ENCODE data around the gene KNCN. TPM values are rescaled to one million over a fixed set of nuclear protein-coding genes. Genes with fewer than 3 reads are reported as not detected.
A peak's percentile ranks its signal among the peaks of the same experiment; 100 is the strongest.

Gene KNCN
- total RNA-seq, 1 donor from 2014 or later = not detected

- H3K36me3 Mint-ChIP-seq (ENCODE audit: low read depth) = no peaks in the 10 kb centered on the region
- H3K9me3 Mint-ChIP-seq = no peaks in the 10 kb centered on the region
- H3K27me3 Mint-ChIP-seq (ENCODE audit: low read depth) = peaks cover 56% of the 10 kb centered on the region
- intact Hi-C loops (cut with micrococcal nuclease) = no loop called here
- peaks cover 19% of the 10 kb centered on the region for H3K4me1 Mint-ChIP-seq (ENCODE audit: low read depth)
- H3K4me3 Mint-ChIP-seq (ENCODE audit: low read depth) = no peak overlapping the region
- no peak overlapping the region for H3K27ac Mint-ChIP-seq
- DNase-seq (ENCODE audit: low spot score) = peak; percentile 50
These were observed 18.8 kb downstream of the KNCN start for GRCh38 chr1:46532498-46533178.

- Mint-ChIP-seq H3K4me1 (ENCODE audit: low read depth) (peaks cover 19% of the 10 kb centered on the region), H3K27ac (no peak overlapping the region), H3K36me3 (ENCODE audit: low read depth) (no peaks in the 10 kb centered on the region), H3K27me3 (ENCODE audit: low read depth) (peaks cover 55% of the 10 kb centered on the region), H3K9me3 (no peaks in the 10 kb centered on the region), H3K4me3 (ENCODE audit: low read depth) (no peak overlapping the region)
- DNase-seq (ENCODE audit: low spot score) = no peak
- intact Hi-C loops (cut with micrococcal nuclease) = no loop called here
These were observed 19.4 kb downstream of the KNCN start for GRCh38 chr1:46532095-46532494.

GRCh38 chr1:46530791-46531409 lies 20.5 kb downstream of the KNCN start:
- DNase-seq (ENCODE audit: low spot score) = no peak
- peaks cover 48% of the 10 kb centered on the region for H3K27me3 Mint-ChIP-seq (ENCODE audit: low read depth)
- H3K9me3 Mint-ChIP-seq = no peaks in the 10 kb centered on the region
- H3K4me1 Mint-ChIP-seq (ENCODE audit: low read depth) = peaks cover 19% of the 10 kb centered on the region
- intact Hi-C loops (cut with micrococcal nuclease) = no loop called here
- H3K36me3 Mint-ChIP-seq (ENCODE audit: low read depth) = no peaks in the 10 kb centered on the region
- no peak overlapping the region for H3K4me3 Mint-ChIP-seq (ENCODE audit: low read depth)
- H3K27ac Mint-ChIP-seq = no peak overlapping the region

GRCh38 chr1:46530311-46530710 lies 21.1 kb downstream of the KNCN start:
- H3K4me1 Mint-ChIP-seq (ENCODE audit: low read depth) = peaks cover 19% of the 10 kb centered on the region
- no peaks in the 10 kb centered on the region for H3K36me3 Mint-ChIP-seq (ENCODE audit: low read depth)
- no peaks in the 10 kb centered on the region for H3K9me3 Mint-ChIP-seq
- no peak overlapping the region for H3K4me3 Mint-ChIP-seq (ENCODE audit: low read depth)
- intact Hi-C loops (cut with micrococcal nuclease) = no loop called here
- peaks cover 50% of the 10 kb centered on the region for H3K27me3 Mint-ChIP-seq (ENCODE audit: low read depth)
- H3K27ac Mint-ChIP-seq = no peak overlapping the region
- no peak for DNase-seq (ENCODE audit: low spot score)

- peaks cover 19% of the 10 kb centered on the region for H3K4me1 Mint-ChIP-seq (ENCODE audit: low read depth)
- no peak overlapping the region for H3K4me3 Mint-ChIP-seq (ENCODE audit: low read depth)
- H3K36me3 Mint-ChIP-seq (ENCODE audit: low read depth) = no peaks in the 10 kb centered on the region
- intact Hi-C loops (cut with micrococcal nuclease) = no loop called here
- no peaks in the 10 kb centered on the region for H3K9me3 Mint-ChIP-seq
- H3K27ac Mint-ChIP-seq = no peak overlapping the region
- no peak for DNase-seq (ENCODE audit: low spot score)
- peaks cover 43% of the 10 kb centered on the region for H3K27me3 Mint-ChIP-seq (ENCODE audit: low read depth)
These were observed 22.3 kb downstream of the KNCN start for GRCh38 chr1:46529031-46529630.

- no peaks in the 10 kb centered on the region for H3K36me3 Mint-ChIP-seq (ENCODE audit: low read depth)
- DNase-seq (ENCODE audit: low spot score) = no peak
- H3K9me3 Mint-ChIP-seq = no peaks in the 10 kb centered on the region
- peaks cover 36% of the 10 kb centered on the region for H3K27me3 Mint-ChIP-seq (ENCODE audit: low read depth)
- intact Hi-C loops (cut with micrococcal nuclease) = loop anchor here (1.0 kb wide), 4 partner anchors 51 to 197 kb away; no protein-coding TSS in a partner anchor
- H3K4me3 Mint-ChIP-seq (ENCODE audit: low read depth) = no peak overlapping the region
- peaks cover 16% of the 10 kb centered on the region for H3K4me1 Mint-ChIP-seq (ENCODE audit: low read depth)
- H3K27ac Mint-ChIP-seq = no peak overlapping the region
These were observed 23.0 kb downstream of the KNCN start for GRCh38 chr1:46528297-46528955.

- DNase-seq (ENCODE audit: low spot score) = peak; percentile 62
- peaks cover 36% of the 10 kb centered on the region for H3K27me3 Mint-ChIP-seq (ENCODE audit: low read depth)
- H3K9me3 Mint-ChIP-seq = no peaks in the 10 kb centered on the region
- H3K4me1 Mint-ChIP-seq (ENCODE audit: low read depth) = peaks cover 18% of the 10 kb centered on the region
- H3K36me3 Mint-ChIP-seq (ENCODE audit: low read depth) = no peaks in the 10 kb centered on the region
- H3K4me3 Mint-ChIP-seq (ENCODE audit: low read depth) = no peak overlapping the region
- intact Hi-C loops (cut with micrococcal nuclease) = loop anchor here (1.0 kb wide), 4 partner anchors 50 to 198 kb away; no protein-coding TSS in a partner anchor
- H3K27ac Mint-ChIP-seq = no peak overlapping the region
These were observed 23.8 kb downstream of the KNCN start for GRCh38 chr1:46527474-46528296.

- H3K27me3 Mint-ChIP-seq (ENCODE audit: low read depth) = peaks cover 35% of the 10 kb centered on the region
- H3K36me3 Mint-ChIP-seq (ENCODE audit: low read depth) = no peaks in the 10 kb centered on the region
- no peaks in the 10 kb centered on the region for H3K9me3 Mint-ChIP-seq
- no peak overlapping the region for H3K4me3 Mint-ChIP-seq (ENCODE audit: low read depth)
- intact Hi-C loops (cut with micrococcal nuclease) = no loop called here
- peaks cover 26% of the 10 kb centered on the region for H3K4me1 Mint-ChIP-seq (ENCODE audit: low read depth)
- H3K27ac Mint-ChIP-seq = no peak overlapping the region
- DNase-seq (ENCODE audit: low spot score) = no peak
These were observed 24.7 kb downstream of the KNCN start for GRCh38 chr1:46526691-46527291.

GRCh38 chr1:46526013-46526690 lies 25.3 kb downstream of the KNCN start:
- no peak for DNase-seq (ENCODE audit: low spot score)
- H3K36me3 Mint-ChIP-seq (ENCODE audit: low read depth) = no peaks in the 10 kb centered on the region
- peaks cover 32% of the 10 kb centered on the region for H3K27me3 Mint-ChIP-seq (ENCODE audit: low read depth)
- H3K9me3 Mint-ChIP-seq = no peaks in the 10 kb centered on the region
- intact Hi-C loops (cut with micrococcal nuclease) = no loop called here
- peaks cover 30% of the 10 kb centered on the region for H3K4me1 Mint-ChIP-seq (ENCODE audit: low read depth)
- H3K4me3 Mint-ChIP-seq (ENCODE audit: low read depth) = no peak overlapping the region
- no peak overlapping the region for H3K27ac Mint-ChIP-seq

GRCh38 chr1:46525253-46525983 lies 26.0 kb downstream of the KNCN start:
- Mint-ChIP-seq H3K36me3 (ENCODE audit: low read depth) (no peaks in the 10 kb centered on the region), H3K4me1 (ENCODE audit: low read depth) (peaks cover 30% of the 10 kb centered on the region), H3K4me3 (ENCODE audit: low read depth) (no peak overlapping the region), H3K27ac (no peak overlapping the region), H3K27me3 (ENCODE audit: low read depth) (peaks cover 28% of the 10 kb centered on the region), H3K9me3 (no peaks in the 10 kb centered on the region)
- intact Hi-C loops (cut with micrococcal nuclease) = no loop called here
- no peak for DNase-seq (ENCODE audit: low spot score)

- intact Hi-C loops (cut with micrococcal nuclease) = no loop called here
- H3K27ac Mint-ChIP-seq = no peak overlapping the region
- peaks cover 29% of the 10 kb centered on the region for H3K27me3 Mint-ChIP-seq (ENCODE audit: low read depth)
- H3K36me3 Mint-ChIP-seq (ENCODE audit: low read depth) = no peaks in the 10 kb centered on the region
- DNase-seq (ENCODE audit: low spot score) = no peak
- no peaks in the 10 kb centered on the region for H3K9me3 Mint-ChIP-seq
- H3K4me3 Mint-ChIP-seq (ENCODE audit: low read depth) = no peak overlapping the region
- H3K4me1 Mint-ChIP-seq (ENCODE audit: low read depth) = peaks cover 30% of the 10 kb centered on the region
These were observed 26.6 kb downstream of the KNCN start for GRCh38 chr1:46524843-46525242.

Measured in activated T-helper 2 cell treated with anti-CD3 and anti-CD28 coated beads, Interferon-gamma antibody, Interleukin-2, Interleukin-4, amounts not matched to agents 10 μg/mL and 5 μg/mL and 100 μg/mL, durations not matched to agents 14 hours and 24 hours and 36 hours (primary cell).